Erythroblast (primary cell): ENCODE results near the gene RAPH1.

ENCODE experiments used
- GATA1 ChIP-seq: IDR thresholded peaks from 2 replicates; pipeline ENCODE4 v1.6.1; 2011; ENCODE audit warnings: low read depth, mild to moderate bottlenecking, control low read depth, low read length, moderate library complexity
- POLR2A ChIP-seq: IDR thresholded peaks from 2 replicates; pipeline ENCODE4 v1.6.1; 2011; ENCODE audit warnings: mild to moderate bottlenecking, low read length

- TF ChIP-seq POLR2A (no peak), GATA1 (no peak)
Measured at GRCh38 chr2:203404996-203405395, 130.1 kb downstream of the RAPH1 start.
